ENCODE results near the gene UBL7. TPM values are rescaled to one million over a fixed set of nuclear protein-coding genes. Genes with fewer than 3 reads are reported as not detected.

UBL7 gene
- total RNA-seq, 4 donors from 2014 or later: 47.9 to 60.0 (median 52.0) TPM

DNA sequence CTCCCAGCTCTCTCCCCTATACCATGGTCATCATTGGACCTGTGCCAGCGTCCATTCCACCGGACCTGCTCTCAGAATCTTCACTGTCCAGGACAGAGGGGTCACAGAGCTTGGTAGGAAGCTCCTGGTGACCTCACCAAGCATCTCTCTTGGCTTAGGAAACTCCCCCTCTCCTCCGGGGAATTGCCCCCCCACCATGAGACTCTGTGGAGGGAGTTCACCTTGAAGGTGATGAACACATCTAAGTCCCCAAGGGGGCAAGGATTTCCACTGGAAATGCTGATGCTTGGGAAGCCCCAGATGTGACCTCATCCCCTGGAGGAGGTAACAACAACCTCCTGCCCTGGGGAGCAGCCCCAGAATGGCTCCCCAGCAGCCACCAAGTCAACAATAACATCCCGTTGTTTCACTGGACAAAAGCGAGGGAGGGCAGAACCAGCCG is 30.4 kb downstream of the UBL7 start:
- no peaks in the 10 kb centered on the region for H3K9me3 ChIP-seq
- no peak for TF ChIP-seq POLR2A (IDR thresholded peaks at IDR 0.05)
- TF ChIP-seq POLR2AphosphoS5 (IDR thresholded peaks at IDR 0.05): no peak
- TF ChIP-seq, protein P1, sequence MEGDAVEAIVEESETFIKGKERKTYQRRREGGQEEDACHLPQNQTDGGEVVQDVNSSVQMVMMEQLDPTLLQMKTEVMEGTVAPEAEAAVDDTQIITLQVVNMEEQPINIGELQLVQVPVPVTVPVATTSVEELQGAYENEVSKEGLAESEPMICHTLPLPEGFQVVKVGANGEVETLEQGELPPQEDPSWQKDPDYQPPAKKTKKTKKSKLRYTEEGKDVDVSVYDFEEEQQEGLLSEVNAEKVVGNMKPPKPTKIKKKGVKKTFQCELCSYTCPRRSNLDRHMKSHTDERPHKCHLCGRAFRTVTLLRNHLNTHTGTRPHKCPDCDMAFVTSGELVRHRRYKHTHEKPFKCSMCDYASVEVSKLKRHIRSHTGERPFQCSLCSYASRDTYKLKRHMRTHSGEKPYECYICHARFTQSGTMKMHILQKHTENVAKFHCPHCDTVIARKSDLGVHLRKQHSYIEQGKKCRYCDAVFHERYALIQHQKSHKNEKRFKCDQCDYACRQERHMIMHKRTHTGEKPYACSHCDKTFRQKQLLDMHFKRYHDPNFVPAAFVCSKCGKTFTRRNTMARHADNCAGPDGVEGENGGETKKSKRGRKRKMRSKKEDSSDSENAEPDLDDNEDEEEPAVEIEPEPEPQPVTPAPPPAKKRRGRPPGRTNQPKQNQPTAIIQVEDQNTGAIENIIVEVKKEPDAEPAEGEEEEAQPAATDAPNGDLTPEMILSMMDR (IDR thresholded peaks at IDR 0.05): no peak
- TF ChIP-seq EP300 (IDR thresholded peaks at IDR 0.05): no peak
- WGBS, 2 donors (ENCODE audit: low coverage in 1 of 2): 50 to 100% methylated on average over 1 to 2 of the region's 6 CpGs
- no peaks in the 10 kb centered on the region for H3K36me3 ChIP-seq
- peaks cover 0 to 37% (median 15%) of the 10 kb centered on the region in 3 donors for H3K4me1 ChIP-seq
- H3K27me3 ChIP-seq: peaks cover 62% of the 10 kb centered on the region
- no peak overlapping the region for H3K4me3 ChIP-seq
- ATAC-seq: no peak
- H3K27ac ChIP-seq: no peak overlapping the region

DNA sequence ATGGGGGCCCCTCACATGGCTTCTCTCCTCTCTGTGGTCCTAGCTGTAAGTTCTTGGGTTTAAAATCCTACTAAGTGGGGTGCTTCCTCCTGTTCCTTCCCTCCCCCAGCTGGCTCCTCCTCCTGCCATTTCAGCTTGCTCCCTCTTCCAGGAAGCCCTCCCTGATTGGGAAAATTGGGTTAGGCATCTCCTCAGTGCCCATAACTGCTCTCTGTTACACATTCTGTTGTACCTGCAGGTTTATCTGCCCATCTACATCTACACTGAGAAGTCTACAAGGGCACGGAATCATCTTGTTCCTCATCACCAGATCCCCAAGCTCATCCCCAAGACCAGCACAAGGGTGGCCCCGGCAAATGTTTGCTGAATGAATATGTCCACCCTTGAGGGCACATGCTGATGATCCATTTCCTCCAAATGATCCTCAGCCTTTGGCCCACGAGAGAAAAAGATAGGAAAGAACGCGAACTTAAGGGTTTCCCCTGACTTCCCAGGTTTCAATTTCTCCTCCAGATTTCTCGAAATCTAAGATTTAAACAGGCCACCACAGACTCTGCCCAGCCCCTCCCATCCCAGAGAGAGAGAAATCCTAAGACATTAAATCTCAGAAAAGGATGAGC is 31.1 kb downstream of the UBL7 start:
- H3K27me3 ChIP-seq: peaks cover 62% of the 10 kb centered on the region
- no peaks in the 10 kb centered on the region for H3K9me3 ChIP-seq
- H3K27ac ChIP-seq: peak overlapping the region in 1 of 4 donors; percentile 15
- H3K4me3 ChIP-seq: no peak overlapping the region
- H3K4me1 ChIP-seq: peaks cover 0 to 37% (median 15%) of the 10 kb centered on the region in 3 donors
- TF ChIP-seq, protein P1 (IDR thresholded peaks at IDR 0.05): no peak
- TF ChIP-seq POLR2AphosphoS5 (IDR thresholded peaks at IDR 0.05): no peak
- no peak for TF ChIP-seq POLR2A (IDR thresholded peaks at IDR 0.05)
- no peak for TF ChIP-seq EP300 (IDR thresholded peaks at IDR 0.05)
- no peaks in the 10 kb centered on the region for H3K36me3 ChIP-seq
- no peak for ATAC-seq
- WGBS, 2 donors (ENCODE audit: low coverage in 1 of 2): 91 to 95% methylated on average over 4 to 6 of the region's 6 CpGs

DNA sequence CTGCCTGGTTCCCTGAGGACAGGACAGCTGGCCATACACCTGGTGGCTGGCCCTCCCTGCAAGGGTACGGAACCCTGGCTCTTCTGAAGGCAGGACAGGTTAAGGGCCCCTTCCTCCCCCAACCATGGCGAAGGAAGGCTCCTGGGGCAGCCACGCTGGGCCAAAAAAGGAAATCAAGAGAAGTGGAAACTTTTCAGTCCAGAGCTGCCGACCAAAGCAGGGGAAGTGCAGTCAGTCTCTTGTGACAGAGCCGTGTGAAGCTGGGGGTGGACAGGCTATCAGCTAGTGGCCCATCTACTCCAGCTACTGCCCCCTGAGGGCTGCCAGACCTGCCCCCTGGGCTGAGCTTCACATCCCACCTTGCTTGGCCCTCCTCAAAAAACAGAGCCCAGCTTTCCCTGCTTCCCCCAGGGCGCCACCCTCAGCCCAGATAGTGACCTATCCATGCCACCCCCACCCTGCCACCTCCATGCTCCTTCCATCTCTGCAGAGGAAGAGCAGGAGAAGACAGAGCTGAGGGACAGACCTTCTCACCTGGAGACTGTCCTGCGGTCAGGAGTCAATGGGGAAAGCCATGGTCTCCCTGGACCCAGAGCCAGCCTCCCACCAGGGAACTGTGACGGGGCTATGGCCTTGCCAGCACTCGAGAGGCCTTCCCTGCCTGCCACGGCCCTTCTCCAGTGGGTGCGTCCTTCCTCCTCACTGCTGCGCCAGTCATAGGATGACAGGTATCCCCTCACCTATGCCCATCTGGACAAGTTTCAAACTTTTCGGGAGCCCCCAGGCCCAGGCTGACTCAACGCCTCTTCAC is 31.8 kb downstream of the UBL7 start:
- TF ChIP-seq EP300 (IDR thresholded peaks at IDR 0.05) (no peak), POLR2AphosphoS5 (IDR thresholded peaks at IDR 0.05) (no peak), POLR2A (IDR thresholded peaks at IDR 0.05) (no peak)
- TF ChIP-seq, protein P1 (IDR thresholded peaks at IDR 0.05): no peak
- H3K27me3 ChIP-seq: peaks cover 62% of the 10 kb centered on the region
- 88 to 94% methylated on average over 3 to 4 of the region's 14 CpGs for WGBS, 2 donors (ENCODE audit: low coverage in 1 of 2)

DNA sequence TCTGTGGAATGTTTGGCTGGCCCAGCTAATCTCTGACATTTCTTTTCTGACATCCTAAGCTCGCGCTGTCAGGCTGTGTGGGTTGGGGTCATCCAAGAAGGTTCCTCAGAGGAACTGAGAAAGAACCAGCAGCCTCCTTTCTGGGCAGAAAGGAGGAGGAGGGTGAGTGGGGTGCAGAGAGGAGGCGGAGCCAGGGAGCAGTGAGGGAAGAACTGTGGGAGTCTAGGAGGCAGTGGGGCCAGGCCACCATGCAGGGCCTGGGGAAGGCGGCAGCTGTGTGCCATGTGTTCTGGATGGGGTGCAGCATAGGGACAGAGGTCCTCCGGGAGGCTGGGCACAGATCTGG is 32.5 kb downstream of the UBL7 start:
- peaks cover 0 to 22% (median 9%) of the 10 kb centered on the region in 3 donors for H3K4me1 ChIP-seq
- WGBS, 2 donors (ENCODE audit: low coverage in 1 of 2): 58% methylated on average over 2 of the region's 5 CpGs; no CpG with 5 or more reads in 1 of the 2 donors
- H3K27me3 ChIP-seq: peaks cover 61% of the 10 kb centered on the region
- no peak for TF ChIP-seq POLR2AphosphoS5 (IDR thresholded peaks at IDR 0.05)
- no peak for TF ChIP-seq POLR2A (IDR thresholded peaks at IDR 0.05)
- TF ChIP-seq EP300 (IDR thresholded peaks at IDR 0.05): no peak
- TF ChIP-seq, protein P1 (IDR thresholded peaks at IDR 0.05): no peak
- H3K36me3 ChIP-seq: no peaks in the 10 kb centered on the region
- H3K9me3 ChIP-seq: no peaks in the 10 kb centered on the region
- no peak overlapping the region for H3K4me3 ChIP-seq
- no peak for ATAC-seq
- peak overlapping the region in 1 of 4 donors; percentile 40 for H3K27ac ChIP-seq

More for the DNA sequence above, 31.8 kb downstream of the UBL7 start:
- Histone ChIP-seq H3K9me3 (no peaks in the 10 kb centered on the region), H3K4me1 (peaks cover 0 to 29% (median 11%) of the 10 kb centered on the region in 3 donors), H3K36me3 (no peaks in the 10 kb centered on the region), H3K4me3 (no peak overlapping the region), H3K27ac (peak overlapping the region in 2 of 4 donors; percentile 11 to 40)
- no peak for ATAC-seq

Measured in gastroesophageal sphincter (tissue), 4 donors.